Stimulated activated CD8-positive, alpha-beta memory T cell treated with anti-CD3 and anti-CD28 coated beads, Interleukin-15, amount 100 ng/mL, for 48 hours (primary cell): ENCODE data around the gene ZNF322.
"Not testable (repeated sequence)": the region's sequence is repeated elsewhere in the genome, so short reads cannot be mapped to it uniquely, and the experiment has no call there.

Experiments used
- DNase-seq, 2 donors: peaks; one replicate each; pipeline ENCODE4 v3.0.0-alpha.2; 2020; ENCODE audit warnings: low read depth in 2 of 2

Gene ZNF322

GRCh38 chr6:26659042-26659999 lies at the start of gene ZNF322:
ZNF322 (minus strand) TSS chr6:26659746; CDS start chr6:26638553, 21,193 bp downstream.
- peak; percentile 88 to 89 for DNase-seq

GRCh38 chr6:26705780-26706179 lies 46.2 kb upstream of the ZNF322 start:
- not testable (repeated sequence) for DNase-seq

- not testable (repeated sequence) for DNase-seq
Measured at GRCh38 chr6:26705352-26705751, 45.8 kb upstream of the ZNF322 start.

GRCh38 chr6:26701023-26701747 lies 41.6 kb upstream of the ZNF322 start:
- DNase-seq = not testable (repeated sequence)

GRCh38 chr6:26697496-26697895 lies 38.0 kb upstream of the ZNF322 start:
- DNase-seq = not testable (repeated sequence)

- not testable (repeated sequence) for DNase-seq
Measured at GRCh38 chr6:26689324-26689947, 29.9 kb upstream of the ZNF322 start.

GRCh38 chr6:26682435-26683042 lies 23.0 kb upstream of the ZNF322 start:
- DNase-seq = not testable (repeated sequence)

GRCh38 chr6:26673287-26673686 lies 13.7 kb upstream of the ZNF322 start:
- not testable (repeated sequence) for DNase-seq

GRCh38 chr6:26670558-26670957 lies 11.0 kb upstream of the ZNF322 start:
- not testable (repeated sequence) for DNase-seq

- not testable (repeated sequence) for DNase-seq
Measured at GRCh38 chr6:26670003-26670402, 10.5 kb upstream of the ZNF322 start.

GRCh38 chr6:26660000-26660361 lies 435 bp upstream of the ZNF322 start:
- DNase-seq = no peak

- no peak for DNase-seq
Measured at GRCh38 chr6:26657256-26657655, 2.3 kb downstream of the ZNF322 start.

- no peak for DNase-seq
Measured at GRCh38 chr6:26653007-26653406, 6.5 kb downstream of the ZNF322 start.

- DNase-seq = no peak
Measured at GRCh38 chr6:26651133-26651781, 8.3 kb downstream of the ZNF322 start.

- no peak for DNase-seq
Measured at GRCh38 chr6:26646074-26646473, 13.5 kb downstream of the ZNF322 start.

GRCh38 chr6:26640806-26641205 lies 18.7 kb downstream of the ZNF322 start:
- DNase-seq = no peak

- no peak for DNase-seq
Measured at GRCh38 chr6:26629359-26629758, 30.2 kb downstream of the ZNF322 start.

GRCh38 chr6:26627843-26628242 lies 31.7 kb downstream of the ZNF322 start:
- DNase-seq = no peak

GRCh38 chr6:26624557-26624956 lies 35.0 kb downstream of the ZNF322 start:
- DNase-seq = no peak

- DNase-seq = no peak
Measured at GRCh38 chr6:26623339-26623859, 36.1 kb downstream of the ZNF322 start.
